OCI-LY7 (cell line): ENCODE measurements around the gene DDA1. TPM values are rescaled to one million over a fixed set of nuclear protein-coding genes. Genes with fewer than 3 reads are reported as not detected.

Source experiments
- BruUV-seq: library from RNA; stranded (reverse); fragments of 400-500 nt; replicated peaks from 2 replicates; lab custom pipeline; 2021; lab: Mats Ljungman, UMichigan
- CTCF ChIA-PET: fragments of 300-600 bp; sonication (Branson Sonifier 250); formaldehyde crosslinking; loops from one replicate; lab custom pipeline; 2022; ENCODE audit warnings: antibody characterized with exemption; ENCODE audit not compliant: unreplicated experiment; lab: Charles Lee
- POLR2A ChIA-PET: fragments of 300-600 bp; sonication (Branson Sonifier 250); formaldehyde crosslinking; loops from one replicate; lab custom pipeline; 2022; ENCODE audit warnings: antibody characterized with exemption; lab: Charles Lee
- DNase-seq: peaks from one replicate; pipeline ENCODE4 v3.0.0-alpha.2; 2015; ENCODE audit warnings: low spot score
- H2AFZ ChIP-seq: fragments of 200-600 bp; sonication (generic), shearing (Covaris generic); 2 replicates; pipeline ENCODE4 v1.6.1; 2014; ENCODE audit warnings: mild to moderate bottlenecking, antibody characterized with exemption, low read length, moderate library complexity
- H3K27ac ChIP-seq: fragments of 200-600 bp; sonication (generic); 2 replicates; pipeline ENCODE4 v1.5.1; 2014; ENCODE audit warnings: mixed run types, low read depth, mild to moderate bottlenecking, moderate library complexity, low read length, inconsistent platforms; ENCODE audit not compliant: poor library complexity, severe bottlenecking
- H3K36me3 ChIP-seq: fragments of 200-600 bp; sonication (generic); 2 replicates; pipeline ENCODE4 v1.6.1; 2014; ENCODE audit warnings: mild to moderate bottlenecking, antibody characterized with exemption, low read length, moderate library complexity, mixed read lengths; ENCODE audit not compliant: insufficient read depth
- H3K4me1 ChIP-seq: fragments of 200-600 bp; sonication (generic); 2 replicates; pipeline ENCODE4 v1.5.1; 2014; ENCODE audit warnings: mild to moderate bottlenecking, low read length; ENCODE audit not compliant: insufficient read depth, poor library complexity, severe bottlenecking
- H3K4me2 ChIP-seq: fragments of 200-600 bp; sonication (generic); 2 replicates; pipeline ENCODE4 v1.6.1; 2014; ENCODE audit warnings: mild to moderate bottlenecking, low read length
- H3K4me3 ChIP-seq: fragments of 200-600 bp; sonication (generic); 2 replicates; pipeline ENCODE4 v1.5.1; 2014; ENCODE audit warnings: mild to moderate bottlenecking, low read depth, low read length; ENCODE audit not compliant: poor library complexity, severe bottlenecking
- H3K79me2 ChIP-seq: fragments of 200-600 bp; sonication (generic); 2 replicates; pipeline ENCODE4 v1.6.1; 2016; ENCODE audit warnings: low read depth, mild to moderate bottlenecking, low read length, moderate library complexity, mixed read lengths; ENCODE audit not compliant: insufficient read depth
- H3K9me2 ChIP-seq: fragments of 200-600 bp; sonication (generic); 2 replicates; pipeline ENCODE4 v1.6.1; 2016; ENCODE audit warnings: mild to moderate bottlenecking, low read length, mixed read lengths; ENCODE audit not compliant: insufficient read depth
- H3K9me3 ChIP-seq: fragments of 200-600 bp; sonication (generic); 2 replicates; pipeline ENCODE4 v1.6.1; 2014; ENCODE audit warnings: mild to moderate bottlenecking, mixed run types, low read length, mixed read lengths
- H4K20me1 ChIP-seq: fragments of 200-600 bp; sonication (generic); 2 replicates; pipeline ENCODE4 v1.6.1; 2014; ENCODE audit warnings: mild to moderate bottlenecking, antibody characterized with exemption, low read length, moderate library complexity, mixed read lengths; ENCODE audit not compliant: insufficient read depth
- EZH2phosphoT487 ChIP-seq: fragments of 200-600 bp; sonication (generic); IDR thresholded peaks from 2 replicates; pipeline ENCODE4 v1.6.1; 2018; ENCODE audit warnings: low read depth, borderline replicate concordance, mild to moderate bottlenecking, mixed run types, antibody characterized with exemption, low read length, moderate library complexity, mixed read lengths
- intact Hi-C: fragments of 100-400 bp; cut with micrococcal nuclease; formaldehyde crosslinking; loops from one replicate; pipeline ENCODE4 v1.10.0; 2022; ENCODE audit not compliant: unreplicated experiment
- total RNA-seq, 2 experiments: library from RNA; depleted of rRNA in 1 of 2; stranded (reverse); fragments of >200 nt in 1 of 2; shearing (Covaris generic) in 1 of 2; gene quantifications; 2 replicates each; pipeline ENCODE4 v1.2.3, GENCODE V29; 2014 to 2022
- TF ChIP-seq, protein P1 (sequence below): fragments of 200-600 bp; sonication (generic); conservative IDR thresholded peaks from 2 replicates; pipeline ENCODE4 v1.5.1; 2014; ENCODE audit warnings: mild to moderate bottlenecking, antibody characterized with exemption, low read length, moderate library complexity, mixed read lengths

Gene DDA1
- total RNA-seq, 2 experiments from 2014 or later = 36.6 to 48.8 TPM

DNA sequence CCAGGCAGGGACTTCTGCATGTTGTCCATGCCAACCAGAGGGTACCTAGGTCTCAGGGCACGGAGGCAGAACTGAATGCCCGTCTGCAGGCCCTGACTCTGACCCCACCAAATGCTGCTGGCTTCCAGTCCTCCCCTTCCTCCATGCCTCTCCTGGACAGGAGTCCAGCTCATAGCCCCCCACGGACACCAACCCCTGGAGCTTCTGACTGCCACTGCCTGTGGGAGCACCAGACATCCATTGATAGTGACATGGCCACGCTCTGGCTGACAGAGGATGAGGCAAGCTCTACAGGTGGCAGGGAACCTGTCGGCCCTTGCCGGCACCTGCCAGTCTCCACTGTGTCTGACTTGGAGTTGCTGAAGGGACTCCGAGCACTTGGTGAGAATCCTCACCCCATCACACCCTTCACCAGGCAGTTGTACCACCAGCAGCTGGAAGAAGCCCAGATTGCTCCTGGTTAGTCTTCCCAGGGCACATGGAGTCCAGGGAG lies 25.8 kb upstream of the DDA1 start:
- no peak for TF ChIP-seq EZH2phosphoT487
- TF ChIP-seq, protein P1, sequence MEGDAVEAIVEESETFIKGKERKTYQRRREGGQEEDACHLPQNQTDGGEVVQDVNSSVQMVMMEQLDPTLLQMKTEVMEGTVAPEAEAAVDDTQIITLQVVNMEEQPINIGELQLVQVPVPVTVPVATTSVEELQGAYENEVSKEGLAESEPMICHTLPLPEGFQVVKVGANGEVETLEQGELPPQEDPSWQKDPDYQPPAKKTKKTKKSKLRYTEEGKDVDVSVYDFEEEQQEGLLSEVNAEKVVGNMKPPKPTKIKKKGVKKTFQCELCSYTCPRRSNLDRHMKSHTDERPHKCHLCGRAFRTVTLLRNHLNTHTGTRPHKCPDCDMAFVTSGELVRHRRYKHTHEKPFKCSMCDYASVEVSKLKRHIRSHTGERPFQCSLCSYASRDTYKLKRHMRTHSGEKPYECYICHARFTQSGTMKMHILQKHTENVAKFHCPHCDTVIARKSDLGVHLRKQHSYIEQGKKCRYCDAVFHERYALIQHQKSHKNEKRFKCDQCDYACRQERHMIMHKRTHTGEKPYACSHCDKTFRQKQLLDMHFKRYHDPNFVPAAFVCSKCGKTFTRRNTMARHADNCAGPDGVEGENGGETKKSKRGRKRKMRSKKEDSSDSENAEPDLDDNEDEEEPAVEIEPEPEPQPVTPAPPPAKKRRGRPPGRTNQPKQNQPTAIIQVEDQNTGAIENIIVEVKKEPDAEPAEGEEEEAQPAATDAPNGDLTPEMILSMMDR = no peak
- Histone ChIP-seq H3K36me3 (peaks cover 57% of the 10 kb centered on the region), H2AFZ (no peak overlapping the region), H3K9me3 (no peaks in the 10 kb centered on the region), H4K20me1 (no peaks in the 10 kb centered on the region), H3K4me2 (no peak overlapping the region), H3K79me2 (peaks cover 13% of the 10 kb centered on the region; the same call in 1 of the 2 replicates), H3K27ac (no peak overlapping the region), H3K9me2 (no peaks in the 10 kb centered on the region), H3K4me3 (no peak overlapping the region), H3K4me1 (peaks cover 22% of the 10 kb centered on the region)
- ChIA-PET POLR2A (interaction anchor here (1.1 to 1.2 kb wide), 2 partner anchors 12 to 17 kb away, joined by 3 to 4 read pairs; partner anchors contain the start of gene BABAM1), CTCF (no interaction called here)
- intact Hi-C loops = loop anchor here (2.0 to 5.0 kb wide), 2 partner anchors 146 to 209 kb away; partner anchors contain the start of genes HAUS8 and MYO9B
- DNase-seq = no peak
- BruUV-seq = no TSS peak

DNA sequence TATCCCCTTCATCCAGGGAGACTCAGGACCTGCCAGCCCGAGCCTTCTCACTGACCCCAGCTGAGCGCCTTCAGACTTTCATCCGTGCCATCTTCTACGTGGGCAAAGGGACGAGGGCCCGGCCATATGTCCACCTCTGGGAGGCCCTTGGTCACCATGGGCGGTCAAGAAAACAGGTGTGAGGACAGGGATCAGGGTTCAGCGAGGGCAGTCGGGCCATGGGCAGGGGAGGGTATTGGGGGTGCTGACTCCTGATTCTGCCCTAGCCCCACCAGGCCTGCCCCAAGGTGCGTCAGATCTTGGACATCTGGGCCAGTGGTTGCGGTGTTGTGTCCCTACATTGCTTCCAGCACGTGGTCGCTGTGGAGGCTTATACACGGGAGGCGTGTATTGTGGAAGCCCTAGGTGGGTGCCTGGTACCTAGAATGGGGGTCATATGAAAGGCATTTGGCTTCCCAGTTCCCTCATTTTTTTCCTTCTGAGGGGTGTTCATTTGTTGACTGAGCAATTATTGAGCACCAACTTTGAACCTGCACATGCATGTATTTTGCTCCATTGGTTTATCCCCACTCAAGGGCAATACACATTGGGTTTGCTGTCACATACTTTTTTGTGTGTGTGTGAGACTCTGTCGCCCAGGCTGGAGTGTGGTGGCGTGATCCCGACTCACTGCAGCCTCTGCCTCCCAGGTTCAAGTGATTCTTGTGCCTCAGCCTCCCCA lies 23.8 kb upstream of the DDA1 start:
- no peaks in the 10 kb centered on the region for H3K9me3 ChIP-seq
- ChIA-PET POLR2A (no interaction called here), CTCF (no interaction called here)
- no peak overlapping the region for H3K27ac ChIP-seq
- H3K4me2 ChIP-seq = no peak overlapping the region
- intact Hi-C loops = no loop called here
- TF ChIP-seq EZH2phosphoT487 = no peak
- TF ChIP-seq, protein P1 = no peak
- no peak overlapping the region for H2AFZ ChIP-seq
- H3K9me2 ChIP-seq = no peaks in the 10 kb centered on the region
- no peak overlapping the region for H3K4me3 ChIP-seq
- H4K20me1 ChIP-seq = no peaks in the 10 kb centered on the region
- H3K4me1 ChIP-seq = peaks cover 16% of the 10 kb centered on the region
- H3K79me2 ChIP-seq = peaks cover 13% of the 10 kb centered on the region; the same call in 1 of the 2 replicates
- no peak for DNase-seq
- peaks cover 41% of the 10 kb centered on the region for H3K36me3 ChIP-seq
- BruUV-seq = no TSS peak

DNA sequence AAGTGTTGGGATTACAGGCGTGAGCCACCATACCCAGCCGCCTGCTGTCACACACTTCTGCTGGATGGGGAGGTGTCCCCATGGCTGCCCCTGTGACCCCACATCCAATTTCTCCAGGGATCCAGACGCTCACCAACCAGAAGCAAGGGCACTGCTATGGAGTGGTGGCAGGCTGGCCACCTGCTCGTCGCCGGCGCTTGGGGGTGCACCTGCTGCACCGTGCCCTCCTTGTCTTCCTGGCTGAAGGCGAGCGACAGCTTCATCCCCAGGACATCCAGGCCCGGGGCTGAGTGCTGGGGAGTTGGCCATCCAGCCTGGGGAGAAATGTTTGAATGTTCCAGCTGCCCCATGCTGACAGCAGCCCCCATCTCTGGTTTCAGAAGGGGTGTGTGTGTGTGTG lies 23.1 kb upstream of the DDA1 start:
- Histone ChIP-seq H3K4me2 (no peak overlapping the region), H2AFZ (no peak overlapping the region), H4K20me1 (no peaks in the 10 kb centered on the region), H3K4me1 (peaks cover 9% of the 10 kb centered on the region), H3K4me3 (no peak overlapping the region), H3K79me2 (peaks cover 13% of the 10 kb centered on the region; the same call in 1 of the 2 replicates), H3K9me3 (no peaks in the 10 kb centered on the region), H3K9me2 (no peaks in the 10 kb centered on the region), H3K27ac (no peak overlapping the region), H3K36me3 (peaks cover 41% of the 10 kb centered on the region)
- TF ChIP-seq, protein P1 = no peak
- no peak for TF ChIP-seq EZH2phosphoT487
- BruUV-seq = no TSS peak
- ChIA-PET POLR2A (no interaction called here), CTCF (interaction anchor here (0.6 kb wide), 1 partner anchor 23 kb away, joined by 3 read pairs; no protein-coding TSS in a partner anchor)
- intact Hi-C loops = no loop called here
- DNase-seq = no peak
